HFFc6 (cell line): Measurements from ENCODE around the gene FN1. TPM values are rescaled to one million over a fixed set of nuclear protein-coding genes. Genes with fewer than 3 reads are reported as not detected.

Experiments used
- DNase-seq: peaks from one replicate; pipeline ENCODE4 v3.0.0-alpha.2; 2018
- H3K27ac Mint-ChIP-seq: 2 replicates; pipeline ENCODE4 v1.8.0; 2020; ENCODE audit warnings: mild to moderate bottlenecking, mixed read lengths
- H3K27me3 Mint-ChIP-seq: 2 replicates; pipeline ENCODE4 v1.8.0; 2021; ENCODE audit warnings: mild to moderate bottlenecking, moderate library complexity, mixed read lengths; ENCODE audit not compliant: insufficient read depth
- H3K36me3 Mint-ChIP-seq: 2 replicates; pipeline ENCODE4 v1.8.0; 2021; ENCODE audit warnings: low read depth, mixed read lengths
- H3K4me1 Mint-ChIP-seq: 2 replicates; pipeline ENCODE4 v1.8.0; 2020; ENCODE audit warnings: low read depth, mixed read lengths
- H3K4me3 Mint-ChIP-seq: 2 replicates; pipeline ENCODE4 v1.8.0; 2020; ENCODE audit warnings: mild to moderate bottlenecking, moderate library complexity, mixed read lengths
- H3K9me3 Mint-ChIP-seq: 2 replicates; pipeline ENCODE4 v1.8.0; 2020; ENCODE audit warnings: mild to moderate bottlenecking, mixed read lengths
- total RNA-seq, 6 experiments: library from RNA; stranded (reverse); fragmentation: NEBNext Ultra II Directional; extraction: Animal tissue kit (Norgen Biotek cat#: 25700); gene quantifications; 2 replicates in 1 of 6; 3 replicates in 5 of 6; pipeline ENCODE4 v1.2.3, GENCODE V29; 2021
- TF ChIP-seq, protein P1 (sequence below): fragments of 200-600 bp; sonication (generic); IDR thresholded peaks from 2 replicates; pipeline ENCODE4 v1.5.0; 2021; ENCODE audit warnings: antibody characterized with exemption, mild to moderate bottlenecking

The FN1 gene
- total RNA-seq, 6 experiments from 2014 or later: 2,848 to 5,249 (median 2,869) TPM

DNA sequence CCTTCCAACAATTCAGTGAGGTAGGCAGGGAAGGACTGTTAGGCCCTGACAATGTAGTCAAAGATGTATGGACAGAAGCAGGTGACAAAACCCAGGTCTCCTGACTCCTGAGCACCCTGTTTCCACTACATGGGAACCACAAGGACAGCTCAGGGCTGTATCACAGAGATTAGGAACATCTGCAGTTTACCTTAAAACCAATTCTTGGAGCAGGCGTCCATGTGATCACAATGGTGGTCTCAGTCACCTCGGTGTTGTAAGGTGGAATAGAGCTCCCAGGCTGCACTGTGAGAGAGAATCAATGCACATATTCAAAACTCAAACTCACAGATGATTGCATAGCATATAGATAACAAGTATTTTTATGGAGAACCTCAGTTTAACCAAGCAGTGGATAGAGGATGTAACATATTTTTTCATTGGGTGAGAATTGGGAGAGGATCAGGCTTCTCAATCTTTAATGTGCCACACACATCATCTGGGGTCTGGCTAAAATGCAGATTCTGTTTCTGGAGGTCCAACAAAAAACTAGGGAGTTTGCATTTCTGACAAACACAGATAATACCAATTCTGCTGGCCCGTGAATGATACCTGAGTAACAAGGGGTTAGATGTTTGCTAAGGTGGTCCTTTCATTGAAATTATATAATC lies 36.7 kb downstream of the FN1 start:
- DNase-seq: no peak
- TF ChIP-seq, protein P1, sequence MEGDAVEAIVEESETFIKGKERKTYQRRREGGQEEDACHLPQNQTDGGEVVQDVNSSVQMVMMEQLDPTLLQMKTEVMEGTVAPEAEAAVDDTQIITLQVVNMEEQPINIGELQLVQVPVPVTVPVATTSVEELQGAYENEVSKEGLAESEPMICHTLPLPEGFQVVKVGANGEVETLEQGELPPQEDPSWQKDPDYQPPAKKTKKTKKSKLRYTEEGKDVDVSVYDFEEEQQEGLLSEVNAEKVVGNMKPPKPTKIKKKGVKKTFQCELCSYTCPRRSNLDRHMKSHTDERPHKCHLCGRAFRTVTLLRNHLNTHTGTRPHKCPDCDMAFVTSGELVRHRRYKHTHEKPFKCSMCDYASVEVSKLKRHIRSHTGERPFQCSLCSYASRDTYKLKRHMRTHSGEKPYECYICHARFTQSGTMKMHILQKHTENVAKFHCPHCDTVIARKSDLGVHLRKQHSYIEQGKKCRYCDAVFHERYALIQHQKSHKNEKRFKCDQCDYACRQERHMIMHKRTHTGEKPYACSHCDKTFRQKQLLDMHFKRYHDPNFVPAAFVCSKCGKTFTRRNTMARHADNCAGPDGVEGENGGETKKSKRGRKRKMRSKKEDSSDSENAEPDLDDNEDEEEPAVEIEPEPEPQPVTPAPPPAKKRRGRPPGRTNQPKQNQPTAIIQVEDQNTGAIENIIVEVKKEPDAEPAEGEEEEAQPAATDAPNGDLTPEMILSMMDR: no peak
- Mint-ChIP-seq H3K36me3 (peaks cover 69% of the 10 kb centered on the region), H3K27me3 (peaks cover 16% of the 10 kb centered on the region), H3K4me3 (peak overlapping the region; percentile 35), H3K27ac (peak overlapping the region; percentile 69), H3K9me3 (no peaks in the 10 kb centered on the region), H3K4me1 (peaks cover 81% of the 10 kb centered on the region)

DNA sequence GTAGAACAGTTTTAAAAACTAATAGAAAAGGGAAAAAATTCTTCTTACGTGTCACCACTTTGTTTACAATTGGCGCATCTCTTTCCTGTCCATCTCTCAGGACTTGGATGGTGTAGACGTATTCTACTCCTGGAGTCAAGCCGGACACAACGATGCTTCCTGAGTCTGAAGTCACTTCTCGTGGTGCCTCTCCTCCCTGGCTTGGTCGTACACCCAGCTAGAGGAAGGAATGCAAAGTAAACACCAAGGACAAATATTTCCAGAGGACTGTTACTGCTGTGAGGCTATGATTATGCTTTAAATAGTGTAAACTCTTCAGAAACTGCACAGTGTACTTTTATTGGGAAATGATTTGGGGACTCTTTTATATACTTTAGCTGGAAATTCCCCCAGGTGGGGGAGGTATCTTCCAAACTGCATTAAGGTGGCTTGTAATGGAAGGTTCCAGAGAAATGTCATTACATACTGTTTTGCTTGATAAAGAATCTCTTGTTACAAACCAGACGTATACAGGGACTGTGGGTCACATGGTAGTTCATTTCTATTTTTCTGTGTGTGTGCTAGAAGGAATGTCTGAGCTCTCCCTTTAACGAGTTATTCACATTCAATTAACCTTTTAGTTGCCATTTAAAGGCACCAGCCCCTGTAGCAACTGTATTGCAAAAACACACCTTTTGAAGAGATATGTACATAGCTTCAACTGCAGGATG lies 38.1 kb downstream of the FN1 start:
- Mint-ChIP-seq H3K4me3 (peak overlapping the region; percentile 35; the same call in 1 of the 2 replicates), H3K27ac (peak overlapping the region; percentile 69), H3K36me3 (peaks cover 66% of the 10 kb centered on the region), H3K4me1 (peaks cover 73% of the 10 kb centered on the region), H3K27me3 (peaks cover 19% of the 10 kb centered on the region), H3K9me3 (peaks cover 3% of the 10 kb centered on the region)
- DNase-seq: no peak
- TF ChIP-seq, protein P1: peak; percentile 25; the same call in 1 of the 2 replicates

DNA sequence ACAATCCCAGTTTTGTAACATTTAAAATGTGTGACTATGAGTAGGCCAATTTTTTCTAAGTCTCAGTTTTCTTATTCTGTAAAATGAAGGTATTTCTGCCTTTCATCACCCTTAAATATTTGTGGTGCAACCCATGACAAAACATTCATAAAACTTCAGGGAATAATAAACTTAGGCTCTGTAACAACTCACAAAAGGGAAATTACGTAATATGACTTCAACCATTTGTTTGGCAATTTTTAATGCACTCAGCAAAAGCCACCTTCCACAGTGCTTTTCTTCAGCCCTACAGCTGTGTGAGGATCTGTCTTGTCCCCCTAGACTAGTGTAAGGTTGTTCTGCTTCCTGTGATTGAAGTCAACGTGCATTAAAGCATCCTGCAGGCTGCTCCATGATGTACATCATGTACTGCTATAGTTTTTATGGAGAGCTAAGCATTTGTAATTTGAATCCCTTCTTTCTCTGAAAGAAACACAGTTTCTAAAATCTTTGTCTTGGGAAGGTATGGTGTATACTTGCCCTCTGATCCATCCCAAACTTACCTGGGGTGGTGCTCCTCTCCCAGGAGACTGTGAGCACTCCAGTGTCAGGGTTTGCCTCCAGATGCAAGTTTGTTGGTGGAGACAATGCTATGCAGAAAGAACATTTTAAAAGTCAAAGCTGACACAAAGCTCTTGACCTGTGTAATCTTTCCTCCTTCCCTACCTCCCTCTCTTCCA lies 39.1 kb downstream of the FN1 start:
- peak overlapping the region; percentile 17; the same call in 1 of the 2 replicates for H3K4me3 Mint-ChIP-seq
- peak overlapping the region; percentile 69 for H3K27ac Mint-ChIP-seq
- peaks cover 74% of the 10 kb centered on the region for H3K36me3 Mint-ChIP-seq
- TF ChIP-seq, protein P1: no peak
- H3K9me3 Mint-ChIP-seq: peaks cover 6% of the 10 kb centered on the region
- H3K27me3 Mint-ChIP-seq: peaks cover 21% of the 10 kb centered on the region
- peak; percentile 62 for DNase-seq
- peaks cover 74% of the 10 kb centered on the region for H3K4me1 Mint-ChIP-seq

DNA sequence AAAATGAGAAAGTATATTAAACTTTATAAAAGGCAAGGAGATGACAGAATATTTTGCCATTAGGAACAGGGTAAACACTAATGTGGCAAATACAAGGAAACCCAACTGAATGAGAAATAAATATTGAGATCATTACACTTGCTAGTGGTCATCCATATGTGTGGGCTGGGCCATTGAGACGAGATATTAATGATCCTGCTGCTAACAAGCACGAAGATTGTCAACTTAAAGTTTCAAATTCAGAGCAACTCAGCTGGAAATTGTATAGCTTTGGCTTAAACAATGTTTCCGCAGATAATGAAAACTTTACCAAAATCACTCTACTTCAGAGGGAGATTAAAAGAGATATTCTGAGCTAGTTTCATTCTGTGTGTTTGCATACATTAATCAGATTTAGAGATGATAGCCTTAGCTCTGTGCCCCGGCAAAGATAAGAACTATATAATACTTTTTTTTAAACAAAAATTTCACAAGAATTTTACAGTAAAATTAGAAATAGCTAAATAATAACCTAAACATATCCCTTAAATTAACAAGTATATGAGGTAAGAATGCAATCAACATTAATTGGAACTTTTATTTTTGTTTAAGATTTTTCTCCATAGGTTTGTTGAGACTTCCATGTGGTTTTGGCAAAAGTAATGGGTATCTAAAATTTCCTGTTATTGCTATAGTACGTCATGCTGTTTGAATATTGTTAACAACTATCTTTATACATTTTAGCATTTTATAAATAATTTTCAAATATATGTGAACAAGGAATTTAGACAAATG lies 40.0 kb downstream of the FN1 start:
- no peak for DNase-seq
- Mint-ChIP-seq H3K9me3 (peaks cover 6% of the 10 kb centered on the region), H3K4me1 (peaks cover 70% of the 10 kb centered on the region), H3K36me3 (peaks cover 76% of the 10 kb centered on the region), H3K27me3 (peaks cover 24% of the 10 kb centered on the region), H3K27ac (peak overlapping the region; percentile 61), H3K4me3 (peak overlapping the region; percentile 20; the same call in 1 of the 2 replicates)
- TF ChIP-seq, protein P1: no peak
